ENCODE measurements around the gene PTH1R.

PTH1R gene

GRCh38 chr3:46917257-46917656 lies 39.7 kb downstream of the PTH1R start:
- no peak for TF ChIP-seq CTCF (IDR thresholded peaks at IDR 0.05)
- TF ChIP-seq ZFX (IDR thresholded peaks at IDR 0.05; ENCODE audit: borderline replicate concordance) = no peak
- H3K27ac ChIP-seq = no peak overlapping the region

GRCh38 chr3:46918202-46918601 lies 40.7 kb downstream of the PTH1R start:
- TF ChIP-seq ZFX (IDR thresholded peaks at IDR 0.05; ENCODE audit: borderline replicate concordance) (no peak), CTCF (IDR thresholded peaks at IDR 0.05) (no peak)
- no peak overlapping the region for H3K27ac ChIP-seq

GRCh38 chr3:46918634-46919033 lies 41.1 kb downstream of the PTH1R start:
- H3K27ac ChIP-seq = no peak overlapping the region
- TF ChIP-seq CTCF (IDR thresholded peaks at IDR 0.05) = no peak
- no peak for TF ChIP-seq ZFX (IDR thresholded peaks at IDR 0.05; ENCODE audit: borderline replicate concordance)

GRCh38 chr3:46921041-46921440 lies 43.5 kb downstream of the PTH1R start:
- H3K27ac ChIP-seq = no peak overlapping the region

GRCh38 chr3:46921871-46922271 lies 44.4 kb downstream of the PTH1R start:
- TF ChIP-seq CTCF (IDR thresholded peaks at IDR 0.05) = no peak
- TF ChIP-seq ZFX (IDR thresholded peaks at IDR 0.05; ENCODE audit: borderline replicate concordance) = no peak
- H3K27ac ChIP-seq = no peak overlapping the region

More at GRCh38 chr3:46921041-46921440, 43.5 kb downstream of the PTH1R start:
- TF ChIP-seq CTCF (IDR thresholded peaks at IDR 0.05) (no peak), ZFX (IDR thresholded peaks at IDR 0.05; ENCODE audit: borderline replicate concordance) (no peak)

- TF ChIP-seq CTCF (IDR thresholded peaks at IDR 0.05) = no peak
- H3K27ac ChIP-seq = no peak overlapping the region
Measured at GRCh38 chr3:46922426-46922825, 44.9 kb downstream of the PTH1R start.

- TF ChIP-seq CTCF (IDR thresholded peaks at IDR 0.05) (no peak), ZFX (IDR thresholded peaks at IDR 0.05; ENCODE audit: borderline replicate concordance) (no peak)
- no peak overlapping the region for H3K27ac ChIP-seq
Measured at GRCh38 chr3:46922871-46923558, 45.5 kb downstream of the PTH1R start.

Measured in 22Rv1 (cell line).